ENCODE measurements around the gene CAPN5.
A peak's percentile ranks its signal among the peaks of the same experiment; 100 is the strongest.

The CAPN5 gene

DNA sequence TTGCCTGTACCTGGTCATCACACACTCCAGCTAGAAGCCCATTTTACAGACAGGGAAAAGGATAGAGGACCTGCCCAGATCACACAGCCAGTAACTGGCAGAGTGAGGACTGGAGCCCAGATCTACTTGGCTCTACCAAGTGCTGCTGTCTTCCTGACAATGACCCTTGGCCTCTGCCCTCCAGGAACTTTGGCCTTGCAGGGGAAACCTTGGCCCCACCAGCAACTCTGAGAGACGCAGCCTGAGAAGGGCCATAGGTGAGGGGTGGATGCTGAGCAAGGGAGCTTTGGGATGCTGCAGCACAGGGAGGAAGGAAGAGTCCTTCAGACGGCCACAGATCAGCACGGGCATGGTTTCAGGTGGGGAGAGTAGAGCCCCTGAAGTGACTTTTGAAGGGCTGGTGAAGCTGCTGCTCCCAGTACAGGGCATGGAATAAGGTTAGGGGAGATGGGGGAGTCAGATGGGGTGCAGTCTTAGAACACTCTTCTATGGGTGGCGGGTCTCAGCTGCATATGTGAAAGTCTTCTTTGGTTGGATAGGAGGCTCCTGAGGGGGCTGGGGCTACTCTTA is 2.0 kb upstream of the CAPN5 start:
- no peak for DNase-seq (ENCODE audit: low spot score)

DNA sequence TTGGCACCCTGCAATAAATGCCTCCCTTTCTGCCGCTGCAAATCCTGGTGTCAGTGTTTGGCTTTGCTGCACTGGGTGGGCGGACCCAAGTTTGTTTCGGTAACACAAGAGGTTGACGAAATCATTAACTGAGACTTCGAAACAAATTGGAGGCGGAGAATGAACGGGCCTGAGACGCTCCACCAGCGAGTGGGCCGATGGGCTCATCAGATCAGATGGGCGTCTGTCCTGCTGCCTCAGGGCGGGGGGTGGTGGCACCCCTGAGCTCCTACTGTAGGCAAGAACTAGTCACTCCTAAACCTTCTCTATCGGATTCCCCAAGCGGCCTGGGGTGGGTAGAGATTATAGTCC is 918 bp upstream of the CAPN5 start:
- peak; percentile 56 for DNase-seq (ENCODE audit: low spot score)

DNA sequence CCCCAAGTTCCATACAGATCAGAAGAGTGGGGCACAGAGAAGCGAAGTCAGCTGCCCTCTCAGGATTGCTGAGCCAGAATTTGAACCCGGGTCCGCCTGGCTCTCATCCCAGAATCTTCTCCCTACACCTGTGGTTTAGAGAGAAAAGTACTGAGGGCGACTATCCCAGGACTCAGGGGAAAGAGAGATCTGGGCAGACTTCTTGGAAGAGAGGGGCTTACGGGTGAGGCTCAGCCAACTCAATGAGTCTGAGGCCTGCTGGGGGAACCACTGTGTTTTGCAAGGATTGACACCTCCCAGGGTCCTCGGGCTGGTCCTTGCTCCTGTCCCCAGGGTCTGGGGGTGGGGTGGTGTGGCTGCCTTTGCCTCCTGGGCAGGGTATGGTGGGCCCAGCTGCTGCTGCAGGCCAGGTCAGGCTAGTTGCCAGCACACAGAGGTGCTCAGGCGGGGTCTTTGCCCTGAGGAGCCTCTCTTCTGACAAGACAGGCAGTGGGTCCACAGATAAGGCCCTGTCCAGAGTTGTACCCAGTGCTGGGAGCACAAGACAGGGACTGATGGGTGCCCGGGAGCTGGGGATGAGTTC is 1.2 kb downstream of the CAPN5 start:
- DNase-seq (ENCODE audit: low spot score), result no peak

DNA sequence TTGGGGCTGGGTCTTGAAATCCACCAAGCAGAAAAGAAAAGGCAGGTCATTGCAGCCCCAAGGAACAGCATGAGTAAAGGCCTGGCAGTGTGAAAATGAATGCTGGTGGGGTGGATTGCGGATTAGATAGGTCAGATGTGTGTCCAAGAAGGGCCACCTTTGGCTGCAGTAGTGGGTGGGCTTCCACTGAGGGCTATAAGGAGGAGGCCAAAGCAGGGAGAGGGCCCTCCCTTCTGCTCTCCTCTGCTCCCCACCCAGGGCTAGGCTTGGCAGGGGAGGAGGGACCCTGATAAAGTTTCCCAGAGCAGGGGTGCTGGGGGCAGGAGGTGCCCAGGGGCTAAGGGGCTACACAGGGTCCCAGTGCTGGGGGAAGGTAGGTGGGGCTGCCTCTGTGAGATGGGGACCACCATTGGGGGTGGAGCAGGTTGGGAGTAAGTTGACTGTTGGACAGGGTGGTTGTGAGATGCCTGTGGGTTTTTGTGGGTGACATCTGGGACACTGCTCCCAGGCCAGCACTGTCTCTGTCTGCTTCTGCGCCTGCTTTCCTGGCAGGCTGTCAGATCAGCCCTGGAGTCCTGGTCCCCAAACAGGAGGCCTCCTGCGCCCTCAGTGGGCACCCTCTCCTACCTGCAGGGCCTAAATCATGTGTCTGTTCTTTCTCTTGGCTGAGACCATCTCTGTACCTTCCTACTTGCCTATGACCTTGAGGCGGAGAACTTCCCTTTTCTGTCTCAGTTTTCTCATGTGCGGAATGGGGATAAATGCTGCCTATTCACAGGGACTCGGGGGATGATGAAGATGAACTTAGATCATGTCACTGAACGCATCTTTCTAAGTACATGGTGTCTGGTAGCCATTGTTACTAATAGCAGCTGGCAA is 1.9 kb downstream of the CAPN5 start:
- no peak for DNase-seq (ENCODE audit: low spot score)

DNA sequence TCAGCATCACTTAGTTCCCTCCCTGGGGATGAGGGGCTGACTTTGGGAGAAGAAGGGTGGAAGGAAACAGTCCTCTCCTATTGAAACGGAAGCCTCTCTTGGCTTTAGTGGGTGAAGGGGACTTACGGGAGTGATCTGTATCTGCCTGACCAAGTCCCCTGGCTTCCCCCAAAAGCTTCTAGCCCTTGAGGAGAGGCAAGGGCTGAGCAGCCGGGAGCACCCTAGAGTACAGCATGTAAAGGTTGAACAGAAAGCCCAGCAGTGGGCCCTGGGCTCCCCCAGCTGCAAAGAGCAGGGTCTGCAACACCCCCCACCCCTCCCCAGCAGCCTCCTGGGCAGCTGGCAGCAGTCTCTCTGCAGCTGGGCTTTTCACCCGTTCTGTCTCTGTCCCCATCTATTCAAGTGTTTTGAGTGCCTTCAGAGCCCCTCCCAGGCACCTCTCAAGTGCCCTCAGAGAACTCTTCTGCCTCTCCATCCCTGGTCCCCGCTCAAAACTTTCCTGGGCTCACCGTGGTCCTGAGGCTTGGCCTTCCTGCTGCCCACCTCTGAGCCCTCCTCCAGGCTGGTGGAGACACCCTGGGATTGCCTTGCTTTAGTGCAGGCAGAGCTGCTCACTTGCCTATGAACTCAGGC is 2.7 kb downstream of the CAPN5 start:
- DNase-seq (ENCODE audit: low spot score), result no peak

DNA sequence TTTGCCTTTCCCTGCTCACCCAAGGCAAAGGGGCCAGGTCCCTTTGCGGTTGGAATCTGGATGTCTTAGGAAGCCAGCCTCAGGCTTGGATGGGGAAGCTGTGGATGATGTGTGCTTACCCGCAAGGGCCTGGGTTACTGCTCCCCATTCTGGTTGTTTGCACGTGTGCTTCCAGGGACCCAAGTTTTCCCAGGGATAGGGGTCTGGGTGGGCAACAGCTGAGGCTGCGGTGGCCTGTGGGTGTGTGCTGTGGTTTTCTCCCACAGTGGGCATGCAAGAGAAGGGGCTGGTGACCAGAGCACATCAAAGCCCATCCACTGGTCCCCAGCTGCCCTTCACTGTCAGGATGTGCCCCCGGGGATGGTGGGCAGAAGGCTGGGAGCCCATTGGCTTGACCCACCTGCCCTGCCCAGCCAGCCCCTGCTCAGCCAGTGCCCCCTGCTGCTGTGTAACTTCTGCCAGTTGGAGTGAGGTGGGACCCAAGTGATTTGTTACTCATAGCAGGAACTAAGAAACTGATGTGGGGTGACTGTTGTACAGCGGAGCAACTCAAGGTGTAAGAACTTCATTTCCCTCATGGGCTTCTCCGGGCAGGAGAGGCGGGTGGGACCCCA is 3.3 kb downstream of the CAPN5 start:
- DNase-seq (ENCODE audit: low spot score), result no peak

DNA sequence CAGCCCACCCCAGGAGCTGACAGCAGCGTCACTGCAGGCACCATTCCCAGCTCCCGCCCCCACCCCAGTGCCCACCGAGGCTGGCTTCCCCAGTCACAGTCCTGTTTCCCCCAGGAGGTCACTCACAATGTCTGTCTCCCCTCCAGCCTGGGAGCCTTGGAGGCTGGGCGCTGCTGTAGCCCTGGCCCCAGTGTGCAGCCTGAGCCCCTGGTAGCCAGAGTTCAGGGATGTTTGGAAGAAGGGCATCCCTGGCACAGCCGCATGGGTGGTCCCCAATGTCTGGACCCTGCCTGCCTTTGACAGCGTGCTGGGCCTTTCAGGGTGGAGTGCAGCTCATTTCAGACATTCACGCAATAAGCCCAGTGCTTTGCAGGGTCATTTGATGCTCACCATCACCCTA is 4.3 kb downstream of the CAPN5 start:
- no peak for DNase-seq (ENCODE audit: low spot score)

DNA sequence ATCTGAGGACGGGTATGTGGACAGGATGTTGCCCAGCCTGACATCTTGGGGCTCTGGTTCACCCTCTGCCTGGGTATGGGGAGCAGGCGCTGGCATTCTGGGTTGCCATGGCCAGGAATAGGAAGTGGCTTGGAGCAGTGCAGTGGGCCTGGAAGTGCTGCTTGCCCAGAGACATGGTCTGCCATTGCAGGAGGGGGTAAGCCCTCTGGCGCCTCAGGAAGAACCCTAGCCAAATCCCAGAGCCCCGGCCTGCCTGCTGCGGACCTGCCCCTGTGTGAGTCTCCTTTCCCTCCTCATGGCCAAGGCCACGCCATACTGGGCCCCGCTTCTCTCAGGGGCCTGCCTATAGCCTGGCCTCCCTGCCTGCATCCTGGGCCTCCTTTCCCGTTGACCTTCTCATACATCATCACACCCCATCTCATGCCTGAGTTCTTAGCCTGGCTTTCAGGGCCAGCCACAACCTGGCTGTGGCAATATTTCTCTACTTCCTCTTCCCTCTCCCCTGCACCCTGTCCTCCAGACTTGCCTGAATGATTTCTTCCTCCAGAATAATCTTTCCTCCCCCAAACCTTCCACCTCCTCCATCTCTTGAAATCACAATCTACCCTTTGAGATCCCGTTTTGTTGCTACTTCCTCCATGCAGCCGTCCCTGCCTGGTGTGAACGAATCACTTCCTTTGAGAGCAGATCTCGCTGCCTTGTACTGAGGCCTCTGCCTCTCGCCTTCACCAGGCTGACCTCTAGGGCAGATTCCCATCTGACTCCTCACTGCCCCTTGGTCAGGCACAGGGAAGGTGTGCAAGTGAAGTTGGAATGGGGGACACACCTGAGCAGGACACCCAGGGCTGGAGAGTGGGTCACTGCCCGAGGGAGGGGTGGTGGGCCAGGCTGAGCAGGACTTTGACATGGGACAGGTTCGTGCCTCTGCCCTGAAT is 5.2 kb downstream of the CAPN5 start:
- no peak for DNase-seq (ENCODE audit: low spot score)

DNA sequence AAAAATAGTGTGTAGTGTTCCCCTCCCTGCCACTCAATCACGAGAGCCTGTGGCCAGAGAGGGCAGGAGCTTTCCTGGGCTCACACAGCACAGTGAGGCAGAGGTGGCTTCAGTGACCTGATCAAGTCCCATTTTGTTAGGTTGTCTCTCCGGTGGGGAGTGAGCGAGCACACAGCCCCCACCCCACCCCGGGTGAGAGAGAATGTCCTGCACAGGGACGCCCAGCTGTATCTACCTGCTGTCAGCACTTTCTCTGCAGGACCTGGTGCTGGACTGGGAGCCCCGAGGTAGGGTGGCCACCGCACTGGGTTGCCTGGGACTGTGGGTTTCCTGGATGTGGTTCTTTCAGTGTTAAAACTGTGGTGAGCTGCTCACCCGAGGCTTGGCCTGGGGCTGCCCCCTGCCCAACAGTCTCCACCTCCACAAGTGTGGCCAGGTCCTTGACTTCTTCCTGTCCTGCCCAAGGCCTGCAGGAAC is 6.1 kb downstream of the CAPN5 start:
- DNase-seq (ENCODE audit: low spot score), result no peak

DNA sequence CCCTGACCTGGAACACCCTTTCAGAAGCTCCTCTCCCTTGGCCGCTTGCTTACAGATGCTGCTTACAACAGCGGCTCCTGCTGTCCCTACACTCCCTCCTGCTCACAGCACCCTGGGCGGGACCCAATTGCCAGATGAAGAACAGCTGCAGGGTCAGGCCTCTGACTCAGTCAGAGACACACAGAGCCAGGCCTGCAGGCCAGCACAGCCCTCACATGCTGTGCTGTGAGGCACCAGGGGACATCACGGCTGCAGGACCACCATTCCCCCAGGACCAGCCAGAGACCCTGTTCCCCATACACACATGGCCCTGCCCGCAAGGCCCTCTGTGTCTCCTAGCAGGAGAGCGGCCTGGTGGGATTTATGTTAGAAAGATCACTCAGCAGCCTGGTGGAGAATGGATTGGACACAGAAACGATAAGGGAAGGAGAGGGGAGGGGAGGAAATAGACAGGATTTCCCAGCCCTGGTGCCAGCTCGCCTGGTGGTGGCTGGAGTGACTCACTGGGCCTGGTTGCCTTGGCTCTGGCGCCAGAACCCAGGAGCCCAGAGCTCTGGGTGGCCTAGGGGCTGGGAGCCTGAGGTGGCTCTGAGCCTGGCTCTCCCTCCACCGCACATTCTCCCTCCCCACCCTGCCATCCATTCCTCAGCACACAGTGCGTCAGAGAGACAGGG is 6.7 kb downstream of the CAPN5 start:
- DNase-seq (ENCODE audit: low spot score), result peak; percentile 95

DNA sequence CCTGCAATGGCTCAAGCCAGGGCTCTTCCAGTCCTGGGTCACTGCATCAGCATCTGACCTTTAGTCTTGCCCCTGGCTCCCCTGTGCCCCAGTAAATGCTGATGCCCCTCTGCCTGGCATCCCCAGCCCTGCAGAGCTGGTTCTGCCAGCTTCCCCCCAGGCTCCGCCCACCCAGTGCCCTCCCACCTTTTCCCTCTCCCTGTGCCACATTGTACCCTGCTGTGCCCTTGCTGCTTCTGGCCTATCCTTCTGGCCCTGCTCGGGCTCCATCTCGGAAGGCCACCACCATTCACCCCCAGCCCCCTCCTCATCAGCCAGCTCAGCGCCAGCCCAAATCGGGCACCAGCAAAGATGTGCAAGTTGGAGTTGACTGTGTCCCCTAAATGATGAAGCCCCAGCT is 7.4 kb downstream of the CAPN5 start:
- DNase-seq (ENCODE audit: low spot score), result no peak

DNA sequence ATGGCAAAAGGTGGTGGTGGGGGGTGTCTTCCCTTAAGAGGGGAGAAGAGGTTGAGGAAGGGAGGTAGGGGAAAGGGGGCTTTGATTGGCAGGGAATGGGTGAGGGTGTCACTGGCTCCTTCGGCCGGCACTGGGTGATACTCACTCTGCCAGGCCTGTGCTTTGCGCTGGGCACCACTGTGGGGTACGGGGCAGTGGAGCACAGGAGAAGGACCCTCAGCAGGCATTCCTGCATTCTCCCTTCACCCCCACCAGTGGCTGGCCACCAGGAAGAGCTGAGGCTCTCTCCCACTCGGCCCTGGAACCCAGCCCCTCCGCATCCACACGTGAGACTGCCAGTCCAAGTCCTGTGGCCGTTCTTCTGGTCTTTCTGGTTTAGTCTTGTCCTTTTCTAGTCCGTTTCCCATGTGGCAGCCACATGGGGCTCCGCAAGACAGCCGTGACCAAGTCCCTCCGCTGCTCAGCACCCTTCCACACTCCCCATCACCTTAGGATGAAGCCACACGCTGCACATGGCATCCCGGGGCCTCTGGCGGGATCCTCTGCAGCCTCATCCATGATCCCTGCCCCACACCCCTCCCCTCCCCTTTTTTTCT is 8.0 kb downstream of the CAPN5 start:
- DNase-seq (ENCODE audit: low spot score), result no peak

DNA sequence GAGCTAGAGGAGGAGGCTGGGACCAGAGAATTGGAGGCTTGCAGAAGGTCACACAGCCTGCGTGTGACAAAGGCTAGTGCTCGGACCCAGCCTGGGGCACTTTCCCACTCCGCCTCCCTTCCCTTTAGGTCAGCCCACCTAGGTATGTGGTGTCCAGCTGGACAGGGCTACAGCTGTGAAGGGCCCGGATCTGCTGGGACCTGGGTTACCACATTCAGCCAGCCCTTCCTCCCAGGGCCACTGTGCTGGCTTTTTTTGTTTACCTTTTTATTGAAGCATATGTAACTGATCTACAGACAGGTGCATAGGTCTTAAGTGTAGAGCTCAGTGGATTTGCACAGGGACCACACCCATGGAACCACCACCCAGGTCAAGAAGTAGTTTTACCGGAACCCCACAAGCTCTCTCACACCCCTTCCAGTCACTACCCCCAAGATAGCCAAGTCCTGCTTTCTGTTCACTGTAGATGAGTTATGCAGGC is 8.7 kb downstream of the CAPN5 start:
- no peak for DNase-seq (ENCODE audit: low spot score)

DNA sequence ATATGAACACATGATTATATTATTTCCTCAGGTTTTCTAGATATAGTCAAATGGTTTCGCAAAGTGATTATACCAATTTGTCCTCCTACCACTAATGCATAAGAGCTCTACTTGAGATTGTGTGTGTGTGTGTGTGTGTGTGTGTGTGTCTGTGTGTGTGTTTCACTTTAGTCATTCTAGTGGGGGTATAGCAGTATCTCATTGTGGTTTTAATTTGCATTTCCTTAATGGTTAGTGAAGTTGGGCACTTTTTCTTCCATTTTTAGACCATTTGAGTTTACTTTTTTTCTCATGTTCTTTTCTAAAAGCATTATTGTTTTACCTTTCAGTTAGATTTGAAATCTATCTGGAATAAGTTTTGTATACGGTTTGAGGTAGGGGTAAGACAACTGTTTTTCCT is 12.9 kb downstream of the CAPN5 start:
- no peak for DNase-seq (ENCODE audit: low spot score)

DNA sequence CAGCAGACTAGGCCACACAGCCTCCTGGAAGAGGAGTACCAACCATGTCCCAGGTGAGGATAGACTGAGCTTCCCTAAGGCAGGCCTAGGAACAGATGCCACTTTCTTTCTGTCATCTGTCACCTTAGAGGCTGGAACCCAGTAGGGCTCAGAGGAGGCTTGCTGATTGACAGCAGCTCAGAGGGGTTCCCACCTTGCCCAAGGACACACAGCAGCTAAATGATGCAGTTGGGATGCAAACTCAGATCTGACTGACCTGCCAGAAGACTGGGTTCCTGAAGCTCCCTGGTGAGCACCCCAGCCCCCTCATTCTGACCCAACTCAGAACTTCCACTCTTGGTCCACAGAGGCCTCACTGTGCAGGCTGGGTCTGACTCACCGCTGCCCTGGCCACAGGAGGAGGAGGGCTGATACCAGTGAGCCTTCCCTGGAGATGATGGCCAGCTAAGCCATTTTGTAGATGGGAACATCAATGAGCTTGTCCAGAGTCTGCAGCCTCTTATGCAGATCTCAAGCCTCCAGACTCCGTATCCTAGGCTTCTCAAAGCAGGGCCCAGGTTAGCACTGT is 14.0 kb downstream of the CAPN5 start:
- DNase-seq (ENCODE audit: low spot score), result peak; percentile 57

DNA sequence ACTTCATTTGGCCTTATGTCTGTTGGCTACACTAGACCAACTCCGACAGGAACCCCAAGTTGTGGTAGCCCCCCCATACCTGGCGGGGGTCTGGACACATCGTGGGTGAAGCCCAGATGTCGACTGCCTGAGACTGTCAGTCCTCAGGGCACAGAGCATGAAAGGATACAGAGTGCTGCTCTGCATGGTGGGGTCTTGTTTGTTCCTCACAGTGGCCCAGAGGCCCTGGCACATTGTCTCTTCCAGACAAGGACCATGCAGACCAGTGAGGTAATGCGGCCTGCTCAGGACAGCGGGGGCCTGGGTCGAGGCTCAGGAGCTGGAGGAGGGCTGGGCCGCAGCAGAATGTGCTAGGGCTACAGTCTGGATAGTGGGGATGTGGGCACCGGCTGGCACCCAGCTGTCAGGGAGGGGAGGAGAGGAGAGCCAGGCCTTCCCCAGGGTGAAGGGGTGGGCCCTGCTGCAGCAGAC is 14.6 kb downstream of the CAPN5 start:
- DNase-seq (ENCODE audit: low spot score), result no peak

DNA sequence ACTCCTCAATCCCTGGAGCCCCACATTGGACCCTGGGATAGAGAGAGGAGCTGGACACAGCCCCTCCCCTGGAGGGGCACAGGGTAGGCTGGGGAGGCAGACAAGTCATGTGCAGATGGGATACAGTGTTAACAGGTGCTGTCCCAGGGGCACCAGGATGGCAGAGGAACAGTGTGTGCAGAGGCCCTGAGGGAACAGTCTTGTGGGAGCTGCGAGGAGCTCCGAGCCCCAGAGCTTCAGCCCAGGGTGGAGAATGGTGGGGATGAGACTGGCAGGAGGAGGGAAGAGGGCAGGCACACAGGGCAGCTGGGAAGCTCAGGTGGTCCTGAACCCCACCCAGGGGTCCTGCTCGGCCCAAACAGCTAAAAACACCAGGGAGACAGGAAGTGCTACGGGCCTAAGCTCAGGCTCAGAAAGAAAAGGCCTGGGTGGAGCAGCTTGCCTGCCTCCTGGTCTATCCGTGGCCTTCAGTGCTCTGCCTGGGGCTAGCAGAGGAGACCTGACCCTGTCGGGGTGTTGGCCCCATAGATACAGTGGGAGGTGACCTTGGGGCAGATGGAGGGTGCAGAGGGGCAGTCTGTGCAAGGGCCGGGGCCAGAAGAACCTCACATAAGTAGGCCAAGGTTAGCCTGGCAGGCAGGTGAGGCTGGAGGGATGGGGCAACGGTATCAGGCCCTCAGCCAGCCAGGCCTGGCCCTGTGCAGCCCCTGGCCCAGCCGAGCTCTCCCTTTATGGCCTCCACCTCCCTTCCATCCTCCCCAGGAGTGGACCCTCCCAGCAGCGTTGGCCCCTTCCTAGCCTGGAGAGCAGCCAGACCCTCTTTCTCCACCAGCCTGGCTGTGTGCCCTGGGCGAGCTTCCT is 15.4 kb downstream of the CAPN5 start:
- no peak for DNase-seq (ENCODE audit: low spot score)

DNA sequence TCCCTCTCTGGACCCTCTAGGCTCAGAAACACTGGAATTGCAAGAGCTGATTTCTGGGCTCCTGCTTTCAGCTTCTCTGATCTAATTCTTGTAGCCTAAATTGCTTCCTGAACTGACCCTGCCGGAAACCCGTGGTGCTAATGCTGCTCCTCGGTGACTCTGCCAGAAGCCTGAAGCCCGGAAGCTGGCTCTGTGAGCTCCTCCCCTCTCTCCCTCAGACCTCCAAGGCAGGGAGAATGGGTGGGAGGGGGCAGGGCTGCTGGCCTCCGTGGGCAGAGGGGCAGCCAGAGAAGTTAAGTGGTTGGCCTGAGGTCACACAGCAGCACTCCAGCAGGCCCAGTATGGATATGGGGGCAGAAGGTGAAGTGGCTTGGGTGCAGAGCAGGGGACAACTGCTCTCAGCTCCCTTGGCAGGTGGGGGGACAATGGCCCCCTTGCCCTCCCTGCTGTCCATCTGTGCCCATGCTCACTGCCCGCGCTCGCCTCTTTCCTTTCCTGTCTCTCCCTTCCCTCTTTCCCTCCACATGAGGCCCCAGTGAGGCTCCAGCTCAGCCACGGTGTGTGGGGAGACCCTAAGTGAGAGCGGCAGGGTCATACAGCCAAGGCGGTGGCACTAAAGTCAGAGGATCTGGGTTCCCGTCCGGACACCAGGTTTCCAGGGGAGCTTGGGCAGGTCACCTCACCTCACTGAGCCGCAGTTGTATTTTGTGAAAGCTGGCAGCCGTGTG is 16.2 kb downstream of the CAPN5 start:
- DNase-seq (ENCODE audit: low spot score), result peak; percentile 80
